ENCODE data around the gene MYO5B. TPM values are rescaled to one million over a fixed set of nuclear protein-coding genes. Genes with fewer than 3 reads are reported as not detected.

Gene MYO5B
- total and polyA plus RNA-seq, 4 donors = 5.4 to 23.4 (median 11.4) TPM

GRCh38 chr18:50133526-50133925 is 61.4 kb downstream of the MYO5B start (continued):
- TF ChIP-seq REST (IDR thresholded peaks at IDR 0.05) (no peak), MAX (IDR thresholded peaks at IDR 0.05) (no peak), FOXA1 (IDR thresholded peaks at IDR 0.05) (no peak)

GRCh38 chr18:50131591-50131990 is 63.4 kb downstream of the MYO5B start:
- H3K27ac ChIP-seq (ENCODE audit: low read depth in 1 of 2, low read length in 2 of 2) = no peak overlapping the region
- TF ChIP-seq NR2F2 (IDR thresholded peaks at IDR 0.05) = no peak
- no peak for TF ChIP-seq GABPA (IDR thresholded peaks at IDR 0.05 in 1 of 2, conservative IDR thresholded peaks at IDR 0.05 in 1 of 2)
- no peak for TF ChIP-seq CTCF (IDR thresholded peaks at IDR 0.05; ENCODE audit: low read depth, low read length, missing input control)
- TF ChIP-seq TAF1 (conservative IDR thresholded peaks at IDR 0.05) = no peak
- TF ChIP-seq REST (IDR thresholded peaks at IDR 0.05) = no peak
- TF ChIP-seq MAX (IDR thresholded peaks at IDR 0.05) = no peak
- no peak for TF ChIP-seq FOXA1 (IDR thresholded peaks at IDR 0.05)
- TF ChIP-seq JUND (IDR thresholded peaks at IDR 0.05) = no peak
- no peak for TF ChIP-seq RXRA (IDR thresholded peaks at IDR 0.05)
- TF ChIP-seq, protein P1, sequence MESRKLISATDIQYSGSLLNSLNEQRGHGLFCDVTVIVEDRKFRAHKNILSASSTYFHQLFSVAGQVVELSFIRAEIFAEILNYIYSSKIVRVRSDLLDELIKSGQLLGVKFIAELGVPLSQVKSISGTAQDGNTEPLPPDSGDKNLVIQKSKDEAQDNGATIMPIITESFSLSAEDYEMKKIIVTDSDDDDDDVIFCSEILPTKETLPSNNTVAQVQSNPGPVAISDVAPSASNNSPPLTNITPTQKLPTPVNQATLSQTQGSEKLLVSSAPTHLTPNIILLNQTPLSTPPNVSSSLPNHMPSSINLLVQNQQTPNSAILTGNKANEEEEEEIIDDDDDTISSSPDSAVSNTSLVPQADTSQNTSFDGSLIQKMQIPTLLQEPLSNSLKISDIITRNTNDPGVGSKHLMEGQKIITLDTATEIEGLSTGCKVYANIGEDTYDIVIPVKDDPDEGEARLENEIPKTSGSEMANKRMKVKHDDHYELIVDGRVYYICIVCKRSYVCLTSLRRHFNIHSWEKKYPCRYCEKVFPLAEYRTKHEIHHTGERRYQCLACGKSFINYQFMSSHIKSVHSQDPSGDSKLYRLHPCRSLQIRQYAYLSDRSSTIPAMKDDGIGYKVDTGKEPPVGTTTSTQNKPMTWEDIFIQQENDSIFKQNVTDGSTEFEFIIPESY (IDR thresholded peaks at IDR 0.05) = no peak
- no peak for TF ChIP-seq HNF4A (conservative IDR thresholded peaks at IDR 0.05)
- TF ChIP-seq, protein P2, sequence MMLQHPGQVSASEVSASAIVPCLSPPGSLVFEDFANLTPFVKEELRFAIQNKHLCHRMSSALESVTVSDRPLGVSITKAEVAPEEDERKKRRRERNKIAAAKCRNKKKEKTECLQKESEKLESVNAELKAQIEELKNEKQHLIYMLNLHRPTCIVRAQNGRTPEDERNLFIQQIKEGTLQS (IDR thresholded peaks at IDR 0.05) = no peak
- TF ChIP-seq YY1 (IDR thresholded peaks at IDR 0.05) = no peak
- no peak overlapping the region for H3K4me3 ChIP-seq (ENCODE audit: low read depth in 1 of 3, low read length in 3 of 3)
- no peak for DNase-seq (ENCODE audit: low spot score)
- no peaks in the 10 kb centered on the region for H3K27me3 ChIP-seq (ENCODE audit: control insufficient read depth in 4 of 4, insufficient read depth in 4 of 4, low read length in 3 of 4)
- H3K9ac ChIP-seq (ENCODE audit: low read depth in 1 of 2, low read length in 2 of 2) = no peak overlapping the region
- H3K9me3 ChIP-seq (ENCODE audit: control insufficient read depth in 4 of 4, low read length in 3 of 4) = no peaks in the 10 kb centered on the region
- no peaks in the 10 kb centered on the region for H3K36me3 ChIP-seq (ENCODE audit: control insufficient read depth in 4 of 4, insufficient read depth in 3 of 4, low read depth in 1 of 4, low read length in 3 of 4)
- H3K4me1 ChIP-seq (ENCODE audit: control insufficient read depth in 4 of 4, insufficient read depth in 4 of 4, low read length in 3 of 4) = peaks cover 0 to 14% (median 12%) of the 10 kb centered on the region in 4 donors

Measured in liver (tissue), 9 donors.